Transverse colon (tissue), 4 donors: ENCODE measurements around the gene CDKN1A. TPM values are rescaled to one million over a fixed set of nuclear protein-coding genes. Genes with fewer than 3 reads are reported as not detected.

Experiments used
- DNase-seq: peaks from one replicate; pipeline ENCODE4 v3.0.0-alpha.2; 2019
- H3K27ac ChIP-seq, 4 donors: fragments of 200-600 bp; sonication (generic); 2 replicates each; pipeline ENCODE4 v1.5.1; 2016 to 2018; ENCODE audit warnings: inconsistent platforms in 4 of 4
- H3K27me3 ChIP-seq: fragments of 200-600 bp; sonication (generic); 2 replicates; pipeline ENCODE4 v1.5.1; 2017; ENCODE audit warnings: inconsistent platforms
- H3K36me3 ChIP-seq, 4 donors: fragments of 200-600 bp; sonication (generic); 2 replicates each; pipeline ENCODE4 v1.5.1; 2017 to 2019; ENCODE audit warnings: inconsistent platforms in 4 of 4
- H3K4me1 ChIP-seq, 4 donors: fragments of 200-600 bp; sonication (generic); 2 replicates each; pipeline ENCODE4 v1.5.1; 2017 to 2020; ENCODE audit warnings: inconsistent platforms in 4 of 4
- H3K4me3 ChIP-seq, 4 donors: fragments of 200-600 bp; sonication (generic); 1 replicate in 1 of 4; 2 replicates in 3 of 4; pipeline versions ENCODE4 v1.5.1 to v1.6.1; 2017 to 2019; ENCODE audit warnings: inconsistent platforms in 4 of 4
- H3K9me3 ChIP-seq, 2 donors: fragments of 200-600 bp; sonication (generic); 2 replicates each; pipeline ENCODE4 v1.5.1; 2017 to 2019; ENCODE audit warnings: inconsistent platforms in 2 of 2
- CTCF ChIP-seq, 5 experiments: fragments of 200-600 bp in 3 of 5; fragments of 450-650 bp in 2 of 5; sonication (generic) in 3 of 5; IDR thresholded peaks; 1 replicate in 2 of 5; 2 replicates in 3 of 5; pipeline ENCODE4 v1.5.1; 2016 to 2017; ENCODE audit warnings: antibody characterized with exemption in 5 of 5, inconsistent platforms in 3 of 5, mild to moderate bottlenecking in 2 of 5, moderate library complexity in 1 of 5
- EP300 ChIP-seq: sonication (generic); formaldehyde crosslinking; IDR thresholded peaks from one replicate; pipeline ENCODE4 v1.6.1; 2017; ENCODE audit warnings: antibody characterized with exemption, low read depth
- POLR2A ChIP-seq: fragments of 450-650 bp; IDR thresholded peaks from one replicate; pipeline ENCODE4 v1.6.1; 2016; ENCODE audit warnings: antibody characterized with exemption, mild to moderate bottlenecking, moderate library complexity
- POLR2AphosphoS5 ChIP-seq, 3 donors: sonication (generic); formaldehyde crosslinking; IDR thresholded peaks; one replicate each; pipeline ENCODE4 v1.6.1; 2016; ENCODE audit warnings: antibody characterized with exemption in 3 of 3
- WGBS, 2 donors: methylation state at CpG; one replicate each; pipeline ENCODE4 v1.1.5; 2018; ENCODE audit warnings: low coverage in 1 of 2; 5-methylcytosine and 5-hydroxymethylcytosine counted together
- in situ Hi-C, 4 donors: fragments of 200-750 bp; cut with MboI; loops; one replicate each; pipeline versions ENCODE4 v1.15.0 to v1.15.1; 2017; ENCODE audit warnings: low sequenced_read_pairs in 3 of 4, low pct_ligation_motif_present in 1 of 4, low pct_unique_long_range_greater_than_20kb in 1 of 4
- intact Hi-C: fragments of 100-400 bp; cut with DNase I; formaldehyde crosslinking; loops from one replicate; pipeline ENCODE4 v1.15.1; 2023; ENCODE audit warnings: low total_unique reads
- total RNA-seq, 4 donors: library from RNA; depleted of rRNA; stranded (reverse); fragments of >200 nt; gene quantifications; one replicate each; pipeline ENCODE4 v1.1.0, GENCODE V29; 2016

CDKN1A gene
- total RNA-seq, 4 donors from 2014 or later, result 34.6 to 613 (median 264) TPM

GRCh38 chr6:36698196-36698595 is 19.7 kb downstream of the CDKN1A start:
- H3K4me1 ChIP-seq, result no peaks in the 10 kb centered on the region
- H3K36me3 ChIP-seq, result no peaks in the 10 kb centered on the region
- H3K27me3 ChIP-seq, result no peaks in the 10 kb centered on the region
- in situ Hi-C loops, result no loop called here
- no peak overlapping the region for H3K27ac ChIP-seq
- no peaks in the 10 kb centered on the region for H3K9me3 ChIP-seq
- DNase-seq, result no peak
- intact Hi-C loops, result no loop called here
- no peak for TF ChIP-seq POLR2AphosphoS5 (IDR thresholded peaks at IDR 0.05)
- no peak for TF ChIP-seq POLR2A
- TF ChIP-seq CTCF (IDR thresholded peaks at IDR 0.05), result no peak
- no peak for TF ChIP-seq EP300
- 97% methylated on average over 6 of the region's 6 CpGs; no CpG with 5 or more reads in 1 of the 2 donors for WGBS, 2 donors
- H3K4me3 ChIP-seq, result no peak overlapping the region

GRCh38 chr6:36698871-36699271 is 20.4 kb downstream of the CDKN1A start:
- Histone ChIP-seq H3K36me3 (no peaks in the 10 kb centered on the region), H3K9me3 (no peaks in the 10 kb centered on the region), H3K4me1 (no peaks in the 10 kb centered on the region), H3K27me3 (no peaks in the 10 kb centered on the region), H3K27ac (no peak overlapping the region), H3K4me3 (no peak overlapping the region)
- TF ChIP-seq POLR2AphosphoS5 (IDR thresholded peaks at IDR 0.05) (no peak), CTCF (IDR thresholded peaks at IDR 0.05) (no peak), EP300 (no peak), POLR2A (no peak)
- WGBS, 2 donors, result 81 to 85% methylated on average over 5 to 8 of the region's 8 CpGs
- in situ Hi-C loops (no loop called here), intact Hi-C loops (no loop called here)
- DNase-seq, result no peak

GRCh38 chr6:36699348-36699747 is 20.8 kb downstream of the CDKN1A start:
- no peak for TF ChIP-seq POLR2A
- TF ChIP-seq POLR2AphosphoS5 (IDR thresholded peaks at IDR 0.05), result no peak
- no peak for TF ChIP-seq CTCF (IDR thresholded peaks at IDR 0.05)
- TF ChIP-seq EP300, result no peak
- H3K4me3 ChIP-seq, result no peak overlapping the region
- no peak for DNase-seq
- intact Hi-C loops, result no loop called here
- H3K27ac ChIP-seq, result no peak overlapping the region
- no peaks in the 10 kb centered on the region for H3K36me3 ChIP-seq
- no peaks in the 10 kb centered on the region for H3K4me1 ChIP-seq
- 46% methylated on average over 7 of the region's 7 CpGs; no CpG with 5 or more reads in 1 of the 2 donors for WGBS, 2 donors
- in situ Hi-C loops, result no loop called here
- no peaks in the 10 kb centered on the region for H3K27me3 ChIP-seq
- H3K9me3 ChIP-seq, result no peaks in the 10 kb centered on the region

GRCh38 chr6:36700071-36700812 is 21.7 kb downstream of the CDKN1A start:
- Histone ChIP-seq H3K27me3 (no peaks in the 10 kb centered on the region), H3K9me3 (no peaks in the 10 kb centered on the region), H3K4me1 (no peaks in the 10 kb centered on the region), H3K4me3 (no peak overlapping the region), H3K27ac (no peak overlapping the region), H3K36me3 (no peaks in the 10 kb centered on the region)
- 80 to 83% methylated on average over 3 to 7 of the region's 7 CpGs for WGBS, 2 donors
- intact Hi-C loops, result no loop called here
- DNase-seq, result no peak
- in situ Hi-C loops, result loop anchor here in 1 of 4 donors (25.0 kb wide), 1 partner anchor 288 kb away; no protein-coding TSS in a partner anchor
- TF ChIP-seq CTCF (IDR thresholded peaks at IDR 0.05), result no peak
- TF ChIP-seq POLR2AphosphoS5 (IDR thresholded peaks at IDR 0.05), result no peak
- no peak for TF ChIP-seq EP300
- no peak for TF ChIP-seq POLR2A
